PC-3 (cell line): Measurements from ENCODE around the gene ENO1.

Source experiments
- EZH2 ChIP-seq: fragments of 300-600 bp; sonication (generic); IDR thresholded peaks from one replicate; pipeline ENCODE4 v1.6.1; 2017; ENCODE audit warnings: antibody characterized with exemption, mild to moderate bottlenecking, low read length; ENCODE audit not compliant: unreplicated experiment
- TF ChIP-seq, protein P1 (sequence below): fragments of 300-600 bp; sonication (generic); conservative IDR thresholded peaks from 2 replicates; pipeline ENCODE4 v1.5.1; 2017; ENCODE audit warnings: antibody characterized with exemption, low read depth, mild to moderate bottlenecking, low read length

DNA sequence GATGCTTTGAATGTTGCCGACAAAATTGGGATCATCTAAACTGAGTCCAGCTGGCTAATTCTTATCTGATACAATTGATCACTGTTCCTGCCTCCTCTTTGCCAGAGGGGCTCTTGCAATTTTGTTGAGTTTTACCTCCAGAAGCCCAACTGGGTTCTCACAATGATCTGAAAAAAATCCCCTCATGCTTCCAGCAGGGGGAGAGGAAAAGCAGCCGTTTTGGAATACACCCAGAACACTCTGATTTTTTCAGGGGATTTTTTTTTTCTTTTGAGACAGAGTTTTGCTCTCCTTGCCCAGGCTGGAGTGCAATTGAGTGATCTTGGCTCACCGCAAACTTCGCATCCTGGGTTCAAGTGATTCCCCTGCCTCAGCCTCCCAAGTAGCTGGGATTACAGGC lies 47.1 kb downstream of the ENO1 start:
- TF ChIP-seq, protein P1, sequence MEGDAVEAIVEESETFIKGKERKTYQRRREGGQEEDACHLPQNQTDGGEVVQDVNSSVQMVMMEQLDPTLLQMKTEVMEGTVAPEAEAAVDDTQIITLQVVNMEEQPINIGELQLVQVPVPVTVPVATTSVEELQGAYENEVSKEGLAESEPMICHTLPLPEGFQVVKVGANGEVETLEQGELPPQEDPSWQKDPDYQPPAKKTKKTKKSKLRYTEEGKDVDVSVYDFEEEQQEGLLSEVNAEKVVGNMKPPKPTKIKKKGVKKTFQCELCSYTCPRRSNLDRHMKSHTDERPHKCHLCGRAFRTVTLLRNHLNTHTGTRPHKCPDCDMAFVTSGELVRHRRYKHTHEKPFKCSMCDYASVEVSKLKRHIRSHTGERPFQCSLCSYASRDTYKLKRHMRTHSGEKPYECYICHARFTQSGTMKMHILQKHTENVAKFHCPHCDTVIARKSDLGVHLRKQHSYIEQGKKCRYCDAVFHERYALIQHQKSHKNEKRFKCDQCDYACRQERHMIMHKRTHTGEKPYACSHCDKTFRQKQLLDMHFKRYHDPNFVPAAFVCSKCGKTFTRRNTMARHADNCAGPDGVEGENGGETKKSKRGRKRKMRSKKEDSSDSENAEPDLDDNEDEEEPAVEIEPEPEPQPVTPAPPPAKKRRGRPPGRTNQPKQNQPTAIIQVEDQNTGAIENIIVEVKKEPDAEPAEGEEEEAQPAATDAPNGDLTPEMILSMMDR: peak; percentile 42; the same call in 1 of the 2 replicates
- no peak for TF ChIP-seq EZH2
